ENCODE data around the gene GP5.

The GP5 gene

GRCh38 chr3:194422188-194422587, 23.1 kb upstream of the GP5 start:
- TF ChIP-seq CREB1 (IDR thresholded peaks at IDR 0.05; ENCODE audit: low read depth): no peak
- no peak for TF ChIP-seq RAD21 (IDR thresholded peaks at IDR 0.05; ENCODE audit: low read depth)
- TF ChIP-seq EP300 (IDR thresholded peaks at IDR 0.05; ENCODE audit: borderline replicate concordance): no peak
- no peak for TF ChIP-seq EGR1 (IDR thresholded peaks at IDR 0.05)
- TF ChIP-seq TAF1 (IDR thresholded peaks at IDR 0.05; ENCODE audit: low read depth): no peak
- TF ChIP-seq, protein P1, sequence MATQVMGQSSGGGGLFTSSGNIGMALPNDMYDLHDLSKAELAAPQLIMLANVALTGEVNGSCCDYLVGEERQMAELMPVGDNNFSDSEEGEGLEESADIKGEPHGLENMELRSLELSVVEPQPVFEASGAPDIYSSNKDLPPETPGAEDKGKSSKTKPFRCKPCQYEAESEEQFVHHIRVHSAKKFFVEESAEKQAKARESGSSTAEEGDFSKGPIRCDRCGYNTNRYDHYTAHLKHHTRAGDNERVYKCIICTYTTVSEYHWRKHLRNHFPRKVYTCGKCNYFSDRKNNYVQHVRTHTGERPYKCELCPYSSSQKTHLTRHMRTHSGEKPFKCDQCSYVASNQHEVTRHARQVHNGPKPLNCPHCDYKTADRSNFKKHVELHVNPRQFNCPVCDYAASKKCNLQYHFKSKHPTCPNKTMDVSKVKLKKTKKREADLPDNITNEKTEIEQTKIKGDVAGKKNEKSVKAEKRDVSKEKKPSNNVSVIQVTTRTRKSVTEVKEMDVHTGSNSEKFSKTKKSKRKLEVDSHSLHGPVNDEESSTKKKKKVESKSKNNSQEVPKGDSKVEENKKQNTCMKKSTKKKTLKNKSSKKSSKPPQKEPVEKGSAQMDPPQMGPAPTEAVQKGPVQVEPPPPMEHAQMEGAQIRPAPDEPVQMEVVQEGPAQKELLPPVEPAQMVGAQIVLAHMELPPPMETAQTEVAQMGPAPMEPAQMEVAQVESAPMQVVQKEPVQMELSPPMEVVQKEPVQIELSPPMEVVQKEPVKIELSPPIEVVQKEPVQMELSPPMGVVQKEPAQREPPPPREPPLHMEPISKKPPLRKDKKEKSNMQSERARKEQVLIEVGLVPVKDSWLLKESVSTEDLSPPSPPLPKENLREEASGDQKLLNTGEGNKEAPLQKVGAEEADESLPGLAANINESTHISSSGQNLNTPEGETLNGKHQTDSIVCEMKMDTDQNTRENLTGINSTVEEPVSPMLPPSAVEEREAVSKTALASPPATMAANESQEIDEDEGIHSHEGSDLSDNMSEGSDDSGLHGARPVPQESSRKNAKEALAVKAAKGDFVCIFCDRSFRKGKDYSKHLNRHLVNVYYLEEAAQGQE (IDR thresholded peaks at IDR 0.05; ENCODE audit: low read depth): no peak
- TF ChIP-seq TEAD4 (IDR thresholded peaks at IDR 0.05): no peak
- TF ChIP-seq YY1 (IDR thresholded peaks at IDR 0.05; ENCODE audit: low read depth): no peak
- TF ChIP-seq NFIC (IDR thresholded peaks at IDR 0.05): no peak
- no peak for TF ChIP-seq ZBTB7A (IDR thresholded peaks at IDR 0.05; ENCODE audit: low read depth)
- TF ChIP-seq FOXM1 (IDR thresholded peaks at IDR 0.05; ENCODE audit: borderline replicate concordance, low read depth): no peak
- TF ChIP-seq, protein P2, sequence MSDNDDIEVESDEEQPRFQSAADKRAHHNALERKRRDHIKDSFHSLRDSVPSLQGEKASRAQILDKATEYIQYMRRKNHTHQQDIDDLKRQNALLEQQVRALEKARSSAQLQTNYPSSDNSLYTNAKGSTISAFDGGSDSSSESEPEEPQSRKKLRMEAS (IDR thresholded peaks at IDR 0.05): no peak
- no peak for TF ChIP-seq USF1 (IDR thresholded peaks at IDR 0.05)
- TF ChIP-seq CEBPB (IDR thresholded peaks at IDR 0.05): no peak
- no peak for TF ChIP-seq TCF12 (IDR thresholded peaks at IDR 0.05; ENCODE audit: low read depth)

GRCh38 chr3:194418671-194419070, 19.6 kb upstream of the GP5 start:
- no peak for TF ChIP-seq EGR1 (IDR thresholded peaks at IDR 0.05)
- no peak for TF ChIP-seq EP300 (IDR thresholded peaks at IDR 0.05; ENCODE audit: borderline replicate concordance)
- TF ChIP-seq, protein P1 (IDR thresholded peaks at IDR 0.05; ENCODE audit: low read depth): no peak
- TF ChIP-seq CEBPB (IDR thresholded peaks at IDR 0.05): no peak
- no peak for TF ChIP-seq FOXM1 (IDR thresholded peaks at IDR 0.05; ENCODE audit: borderline replicate concordance, low read depth)
- TF ChIP-seq ZBTB7A (IDR thresholded peaks at IDR 0.05; ENCODE audit: low read depth): no peak
- no peak for TF ChIP-seq RAD21 (IDR thresholded peaks at IDR 0.05; ENCODE audit: low read depth)
- TF ChIP-seq YY1 (IDR thresholded peaks at IDR 0.05; ENCODE audit: low read depth): no peak
- no peak for TF ChIP-seq TCF12 (IDR thresholded peaks at IDR 0.05; ENCODE audit: low read depth)
- TF ChIP-seq TAF1 (IDR thresholded peaks at IDR 0.05; ENCODE audit: low read depth): no peak
- no peak for TF ChIP-seq CREB1 (IDR thresholded peaks at IDR 0.05; ENCODE audit: low read depth)
- no peak for TF ChIP-seq TEAD4 (IDR thresholded peaks at IDR 0.05)
- no peak for TF ChIP-seq USF1 (IDR thresholded peaks at IDR 0.05)
- no peak for TF ChIP-seq NFIC (IDR thresholded peaks at IDR 0.05)
- TF ChIP-seq, protein P2 (IDR thresholded peaks at IDR 0.05): no peak

GRCh38 chr3:194407423-194407822, 8.4 kb upstream of the GP5 start:
- TF ChIP-seq ZBTB7A (IDR thresholded peaks at IDR 0.05; ENCODE audit: low read depth): no peak
- TF ChIP-seq, protein P2 (IDR thresholded peaks at IDR 0.05): no peak
- no peak for TF ChIP-seq FOXM1 (IDR thresholded peaks at IDR 0.05; ENCODE audit: borderline replicate concordance, low read depth)
- no peak for TF ChIP-seq TEAD4 (IDR thresholded peaks at IDR 0.05)
- TF ChIP-seq USF1 (IDR thresholded peaks at IDR 0.05): no peak
- no peak for TF ChIP-seq YY1 (IDR thresholded peaks at IDR 0.05; ENCODE audit: low read depth)

GRCh38 chr3:194405766-194406165, 6.7 kb upstream of the GP5 start:
- TF ChIP-seq TEAD4 (IDR thresholded peaks at IDR 0.05) (no peak), YY1 (IDR thresholded peaks at IDR 0.05; ENCODE audit: low read depth) (no peak), NFIC (IDR thresholded peaks at IDR 0.05) (no peak), TCF12 (IDR thresholded peaks at IDR 0.05; ENCODE audit: low read depth) (no peak), TAF1 (IDR thresholded peaks at IDR 0.05; ENCODE audit: low read depth) (no peak), CREB1 (IDR thresholded peaks at IDR 0.05; ENCODE audit: low read depth) (no peak), EP300 (IDR thresholded peaks at IDR 0.05; ENCODE audit: borderline replicate concordance) (no peak), RAD21 (IDR thresholded peaks at IDR 0.05; ENCODE audit: low read depth) (no peak), USF1 (IDR thresholded peaks at IDR 0.05) (no peak), ZBTB7A (IDR thresholded peaks at IDR 0.05; ENCODE audit: low read depth) (no peak), EGR1 (IDR thresholded peaks at IDR 0.05) (no peak), CEBPB (IDR thresholded peaks at IDR 0.05) (no peak), FOXM1 (IDR thresholded peaks at IDR 0.05; ENCODE audit: borderline replicate concordance, low read depth) (no peak)
- TF ChIP-seq, protein P2 (IDR thresholded peaks at IDR 0.05): no peak
- TF ChIP-seq, protein P1 (IDR thresholded peaks at IDR 0.05; ENCODE audit: low read depth): no peak
